GM23248 (cell line): ENCODE results near the gene TRIO.

Experiments
- EZH2 ChIP-seq: fragments of 200-600 bp; sonication (generic); IDR thresholded peaks from 2 replicates; pipeline ENCODE4 v1.6.1; 2018; ENCODE audit warnings: antibody characterized with exemption, mild to moderate bottlenecking; ENCODE audit not compliant: insufficient read depth, poor library complexity, severe bottlenecking
- EZH2phosphoT487 ChIP-seq: fragments of 200-600 bp; sonication (generic); IDR thresholded peaks from 2 replicates; pipeline ENCODE4 v1.6.1; 2018; ENCODE audit warnings: antibody characterized with exemption, moderate library complexity, mild to moderate bottlenecking, low read depth; ENCODE audit not compliant: insufficient read depth

GRCh38 chr5:14397717-14398116, 254.6 kb downstream of the TRIO start:
- TF ChIP-seq EZH2 (no peak), EZH2phosphoT487 (no peak)
